Measurements from ENCODE around the gene SMIM22.

DNA sequence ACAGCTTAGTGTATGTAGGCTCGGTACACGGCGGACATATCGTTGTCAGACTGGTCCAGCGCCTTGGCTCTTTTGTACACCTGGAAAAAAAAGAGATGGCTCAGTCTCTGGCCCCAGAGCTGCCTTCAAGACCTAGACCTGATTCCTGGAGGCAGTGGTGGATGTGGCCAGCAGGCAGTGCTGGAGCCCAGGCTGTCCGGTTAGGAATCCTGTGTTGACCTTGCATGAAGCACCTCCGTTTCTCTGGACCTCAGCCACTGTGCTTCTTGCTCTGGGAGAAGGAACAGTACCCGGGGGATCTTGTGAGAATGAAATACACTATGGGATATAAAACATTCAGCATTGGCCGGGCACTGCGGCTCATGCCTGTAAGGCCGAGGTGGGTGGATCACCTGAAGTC lies 10.1 kb downstream of the SMIM22 start:
- TF ChIP-seq CTCF (IDR thresholded peaks at IDR 0.05; ENCODE audit: insufficient read depth, low read length, poor library complexity, severe bottlenecking): no peak
- no peak for TF ChIP-seq EZH2phosphoT487 (conservative IDR thresholded peaks at IDR 0.05; ENCODE audit: low read length)

Data from SU-DHL-6 (cell line).